NCI-H446 treated with DMSO at 0.1 percent for 48 hours (cell line): Measurements from ENCODE around the gene RAET1L.
"Not testable (repeated sequence)": the region's sequence is repeated elsewhere in the genome, so short reads cannot be mapped to it uniquely, and the experiment has no call there.

Source experiments
- DNase-seq: peaks from one replicate; lab custom pipeline; 2025; lab: John Stamatoyannopoulos, UW

RAET1L gene

DNA sequence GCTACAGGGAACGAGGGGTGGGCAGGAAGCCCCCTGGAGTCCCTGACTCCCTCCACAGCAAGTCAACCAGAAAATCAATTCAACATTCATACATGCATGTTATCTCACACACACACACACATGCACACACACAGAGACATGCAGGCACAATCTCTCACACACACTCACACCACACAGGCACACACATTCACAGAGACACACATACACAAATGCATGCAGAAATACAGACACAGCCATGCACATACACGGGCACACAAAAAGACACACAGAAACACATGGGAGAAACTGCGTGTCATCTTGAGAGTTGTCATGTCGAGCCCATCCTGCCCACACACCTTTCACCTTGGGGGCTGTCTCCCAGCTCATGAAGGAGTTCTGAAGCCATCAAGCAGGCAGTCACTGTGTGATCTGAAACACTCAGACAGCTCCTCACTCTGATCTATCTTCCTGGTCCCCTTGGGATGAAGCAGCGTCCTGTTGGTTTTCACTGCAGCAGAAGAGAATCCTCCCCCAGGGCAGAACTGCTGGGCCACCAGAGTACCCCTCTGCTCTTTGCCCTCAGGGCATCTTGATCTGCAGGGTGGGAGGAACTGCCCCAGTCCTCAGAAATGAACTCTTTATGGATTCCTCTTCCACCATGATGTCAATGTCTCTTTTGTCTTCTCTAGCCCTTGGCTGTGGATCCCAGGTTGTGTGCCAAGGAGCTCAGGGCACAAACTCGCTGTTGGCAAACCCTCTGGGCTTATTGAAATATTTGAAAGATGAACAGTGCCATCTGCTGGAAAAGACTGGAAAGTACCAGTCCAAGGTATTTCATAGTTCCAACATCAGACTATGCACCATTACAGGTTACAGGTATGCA is 8.8 kb downstream of the RAET1L start:
- DNase-seq = peak; percentile 53

DNA sequence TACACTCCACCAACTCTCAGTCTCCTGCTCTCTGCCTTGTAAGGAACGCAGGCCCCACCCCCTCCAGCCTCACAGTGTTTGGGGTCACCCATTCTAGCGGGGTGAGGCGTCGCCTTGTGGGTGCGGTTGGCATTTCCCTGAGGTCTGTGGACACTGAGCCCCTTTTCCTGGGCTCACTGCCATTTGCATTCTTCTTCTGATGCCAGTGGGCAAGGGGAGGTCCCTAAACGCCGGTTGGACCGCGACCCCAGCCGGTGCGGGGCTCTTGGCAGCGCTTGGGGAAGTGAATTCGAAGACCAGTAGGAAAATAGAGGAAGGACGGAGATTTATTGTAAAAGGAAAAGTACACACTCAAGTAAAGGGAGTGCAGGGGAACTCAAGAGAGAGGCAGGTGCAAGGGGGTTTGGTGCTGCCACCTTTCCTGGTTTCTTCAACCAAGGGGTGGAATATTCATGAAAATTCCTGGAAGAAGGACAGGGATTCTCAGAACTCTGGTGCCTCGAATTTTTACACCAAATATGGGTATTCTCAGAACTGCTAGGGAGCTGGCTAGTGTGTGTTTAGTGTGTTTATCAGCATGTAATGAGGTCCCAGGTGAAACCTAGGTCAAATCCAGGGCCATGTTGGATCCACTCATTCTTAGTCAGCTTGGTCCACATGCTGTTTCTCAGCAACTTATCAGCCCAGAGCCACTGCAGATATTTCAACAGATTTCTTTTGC is 9.9 kb downstream of the RAET1L start:
- not testable (repeated sequence) for DNase-seq

DNA sequence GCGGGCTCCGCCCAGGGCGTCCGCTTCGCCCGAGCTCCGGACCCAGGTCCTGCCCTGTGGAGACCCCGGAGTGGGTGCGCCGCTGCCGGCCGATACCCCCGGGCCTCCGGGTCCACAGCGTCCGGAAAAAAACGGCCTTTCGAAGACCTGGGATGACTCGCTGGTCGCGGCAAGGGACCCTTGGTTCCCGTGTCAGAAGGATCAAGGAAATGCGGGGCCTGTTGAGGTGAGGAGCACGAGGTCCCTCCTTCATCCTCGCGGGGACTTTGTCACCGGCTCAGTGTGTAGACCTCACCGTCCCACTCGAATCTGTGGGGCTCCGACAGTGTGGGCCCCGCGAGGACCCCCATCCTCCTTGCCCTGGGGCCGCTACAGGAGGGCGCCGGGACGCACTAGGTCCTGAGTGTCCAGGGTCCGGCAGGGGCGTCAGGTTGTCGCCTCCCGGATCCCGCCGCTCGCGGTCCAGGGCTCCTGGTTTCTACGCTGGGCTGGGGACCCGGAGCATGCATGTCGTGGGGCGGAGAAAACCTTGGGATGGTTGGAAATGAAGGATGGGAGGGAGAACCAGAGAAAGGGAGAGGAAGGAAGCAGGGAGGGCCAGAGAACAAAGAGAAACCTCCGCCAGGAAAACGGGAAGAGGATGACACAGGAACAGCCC is 10.6 kb downstream of the RAET1L start:
- DNase-seq = not testable (repeated sequence)

DNA sequence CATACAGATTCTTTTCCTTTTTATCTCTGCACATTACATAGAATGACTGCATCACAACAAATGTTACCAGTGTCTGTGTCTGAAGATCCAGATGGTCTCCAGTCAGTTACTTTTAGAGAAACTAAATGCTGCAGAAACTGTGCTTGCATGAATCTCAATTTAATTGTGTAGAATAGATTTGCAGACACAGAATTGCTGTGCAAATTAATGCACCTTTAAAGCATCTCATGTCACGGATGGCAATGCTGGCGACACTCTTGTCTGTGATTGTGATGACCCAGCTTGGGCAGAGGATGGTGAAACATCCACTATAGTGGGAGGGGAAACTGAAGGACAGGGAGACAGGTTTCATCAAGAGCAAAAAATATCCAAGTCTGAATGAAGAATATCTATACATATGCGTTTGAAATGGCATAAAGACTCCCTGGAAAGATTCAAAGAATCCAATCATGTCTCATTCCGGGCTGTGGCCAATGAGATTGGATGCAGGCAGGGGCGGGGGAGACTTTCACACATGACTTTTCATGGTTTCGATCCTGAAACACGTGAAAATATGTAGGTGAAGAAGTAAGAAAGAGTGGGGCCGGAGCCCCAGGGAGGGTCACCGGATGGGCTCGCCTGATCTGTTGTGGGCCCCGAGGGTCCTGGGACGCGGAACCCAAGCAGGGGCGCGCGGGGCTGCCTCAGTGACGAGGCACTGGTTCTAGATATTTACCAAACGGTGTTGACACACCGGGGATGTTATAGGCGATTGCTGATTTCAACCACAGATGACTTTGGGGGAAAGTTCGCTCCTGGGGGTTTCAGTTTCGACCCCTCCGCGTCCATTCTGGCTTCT is 11.3 kb downstream of the RAET1L start:
- DNase-seq = not testable (repeated sequence)

DNA sequence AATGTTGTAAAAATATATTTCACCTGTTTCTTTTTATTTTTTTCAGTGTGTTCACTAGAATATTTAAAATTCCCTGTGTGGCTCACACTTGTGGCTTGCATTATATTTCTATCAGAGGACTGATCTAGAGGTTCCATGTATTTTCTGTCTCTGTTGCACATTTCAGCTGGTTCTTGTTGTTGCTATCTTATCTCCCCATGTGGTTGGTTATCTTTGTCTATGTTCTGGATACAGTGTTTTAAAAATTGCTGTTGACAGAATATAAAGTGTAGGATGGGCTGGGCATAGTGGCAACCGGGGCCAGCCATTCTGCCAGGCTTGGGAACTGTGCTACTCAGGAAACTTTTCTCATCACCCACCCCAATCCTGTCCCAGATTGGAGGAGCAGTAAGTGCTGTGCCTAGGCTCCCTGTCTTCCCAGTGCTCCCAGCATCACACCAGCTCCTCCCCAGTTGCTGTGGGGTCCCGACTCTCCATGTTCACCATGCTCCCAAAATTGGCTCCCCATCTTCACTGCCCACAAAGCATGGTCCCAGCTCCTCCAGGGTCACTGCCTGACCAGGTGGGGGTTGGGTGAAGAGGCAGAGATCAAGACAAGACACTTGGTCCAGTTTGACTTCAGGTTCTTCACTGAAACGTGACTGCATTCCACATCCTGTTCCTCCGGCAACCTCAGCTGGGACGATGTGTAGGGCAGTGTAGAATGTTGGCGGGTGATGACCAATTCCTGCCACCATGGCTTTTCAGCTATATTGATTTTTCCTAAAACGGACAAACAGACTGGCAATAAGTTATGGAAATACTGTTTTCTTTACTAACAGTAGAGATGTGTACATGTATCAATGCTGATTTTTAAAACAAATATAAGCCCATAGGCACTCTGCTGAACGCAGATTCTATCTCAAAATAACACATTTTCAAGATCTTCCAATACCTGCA is 12.2 kb downstream of the RAET1L start:
- DNase-seq = not testable (repeated sequence)

DNA sequence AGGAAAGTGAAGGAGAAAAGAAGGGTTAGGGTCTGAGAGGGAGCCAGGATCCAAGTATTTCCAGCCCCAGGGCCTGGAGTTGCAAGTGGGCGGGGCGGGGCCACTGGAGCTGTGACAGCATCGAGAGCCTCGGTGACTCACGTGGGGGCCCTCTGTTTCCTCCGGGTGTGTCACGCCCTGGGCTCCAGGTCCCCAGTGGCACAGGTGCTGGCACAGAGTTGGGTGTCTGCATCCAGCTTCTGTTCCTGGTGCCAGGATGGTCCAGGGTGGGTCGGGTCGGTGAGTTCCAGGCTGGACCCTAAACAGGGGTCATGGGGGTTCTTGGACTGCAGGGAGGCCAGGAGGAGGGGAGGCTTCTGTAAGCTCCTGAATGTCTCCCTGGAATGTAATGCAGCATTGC is 16.7 kb downstream of the RAET1L start:
- no peak for DNase-seq

DNA sequence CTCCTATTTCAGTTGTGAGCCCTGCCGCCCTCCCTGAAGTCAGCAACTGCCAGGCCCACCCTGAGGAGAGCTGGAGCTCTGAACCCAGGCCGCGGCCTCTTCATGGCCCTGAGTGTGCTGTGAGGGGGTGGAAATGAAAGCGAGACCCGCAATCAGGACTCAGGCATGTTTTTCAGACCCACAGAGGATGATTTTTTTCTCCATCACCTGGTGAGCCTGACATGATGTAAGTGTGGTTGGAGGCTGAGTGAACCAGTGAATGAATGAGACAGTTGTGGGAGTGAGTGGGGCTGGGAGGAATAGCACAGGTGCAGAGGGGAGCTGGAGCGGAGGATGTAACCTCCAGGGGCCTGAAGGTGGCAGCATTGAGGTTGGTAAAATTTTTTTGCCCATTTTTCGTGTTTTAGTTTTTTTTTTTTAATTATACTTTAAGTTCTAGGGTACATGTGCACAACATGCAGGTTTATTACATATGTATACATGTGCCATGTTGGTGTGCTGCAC is 18.3 kb downstream of the RAET1L start:
- DNase-seq = no peak

DNA sequence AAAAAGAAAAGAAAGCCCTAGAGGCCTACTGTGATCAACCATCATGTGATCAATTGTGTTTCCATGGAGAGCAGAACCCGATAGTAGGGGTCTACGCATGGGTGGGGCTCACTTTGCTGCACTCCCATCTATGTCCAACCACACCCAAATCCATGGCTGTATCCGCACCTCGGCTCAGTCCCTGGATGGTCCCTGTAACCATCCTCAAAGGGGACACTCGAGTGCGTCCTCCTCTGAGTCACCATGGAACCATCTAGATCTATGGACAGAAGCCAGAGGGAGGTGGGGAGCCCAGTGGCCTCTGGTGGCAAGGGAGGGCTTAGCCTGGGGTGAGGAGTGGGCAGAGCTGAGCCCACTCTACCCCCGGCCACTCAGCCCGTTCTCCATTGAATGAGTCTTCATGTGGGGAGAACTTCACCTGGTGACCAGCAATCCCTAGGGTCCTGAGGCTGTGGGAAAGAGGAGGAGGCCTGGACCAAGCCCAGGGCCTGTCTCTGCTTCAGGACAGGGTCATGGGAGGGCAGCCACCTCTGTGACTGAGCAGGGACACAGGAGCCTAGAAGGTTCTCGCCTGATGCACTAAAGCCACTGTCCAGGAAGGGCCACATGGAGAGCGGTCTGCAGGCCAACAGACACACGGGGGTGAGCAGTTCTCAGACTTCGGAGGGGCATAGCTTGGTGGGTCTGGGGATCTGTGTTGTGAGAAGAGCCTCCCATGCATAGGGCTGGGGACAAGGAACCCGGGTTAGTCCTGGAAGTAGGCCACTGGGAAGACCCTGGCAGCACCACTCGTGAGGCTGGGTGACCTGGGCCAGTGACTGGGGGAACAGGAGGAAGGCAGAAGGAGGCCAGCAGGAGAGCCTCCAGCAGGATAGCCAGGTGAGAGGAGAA is 19.3 kb downstream of the RAET1L start:
- DNase-seq = no peak

DNA sequence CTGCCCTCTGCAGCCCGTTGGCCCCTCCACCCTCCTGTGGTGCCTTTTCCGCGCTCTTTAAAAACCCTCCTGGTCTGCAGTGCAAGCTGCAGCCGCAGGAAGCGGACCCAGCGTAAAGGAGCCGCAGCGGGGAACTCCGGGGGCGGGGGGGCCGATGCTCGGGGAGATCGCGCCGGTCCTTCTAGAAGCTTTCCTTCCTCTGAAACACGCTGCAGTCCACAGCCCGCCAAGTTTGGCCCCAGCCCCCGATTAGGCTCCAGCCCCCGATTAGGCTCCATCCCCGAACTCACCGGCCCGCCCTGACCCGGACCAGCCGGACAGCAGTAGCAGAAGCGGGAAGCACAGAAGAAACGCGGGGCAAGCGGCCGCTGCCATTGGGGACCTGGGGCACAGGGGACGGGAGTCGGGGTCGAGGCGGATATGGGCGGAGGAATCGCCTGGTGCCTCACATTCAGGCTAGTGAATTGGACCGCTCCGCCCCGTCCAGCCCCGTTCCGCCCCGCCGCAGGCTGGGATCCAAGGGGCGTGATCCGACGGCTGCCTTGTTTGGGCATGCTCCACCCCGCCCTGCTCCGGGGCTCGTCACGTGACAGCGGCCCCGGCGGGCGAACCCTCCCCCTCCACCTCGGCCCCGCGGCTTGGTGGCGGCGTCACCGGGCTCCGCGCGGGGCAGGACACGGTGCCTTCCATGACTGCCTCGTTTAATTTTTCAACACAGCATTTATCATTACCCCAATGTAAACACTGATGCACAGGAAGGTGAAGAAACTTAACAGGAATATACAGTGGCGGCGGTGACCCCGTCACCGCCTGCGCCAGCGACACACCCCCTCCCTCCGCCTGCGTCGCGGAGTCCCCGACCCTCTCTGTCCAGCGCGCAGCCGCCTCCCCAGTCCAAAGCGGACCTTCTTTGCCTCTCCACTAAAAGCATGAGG is 20.3 kb downstream of the RAET1L start:
- DNase-seq = peak; percentile 77

DNA sequence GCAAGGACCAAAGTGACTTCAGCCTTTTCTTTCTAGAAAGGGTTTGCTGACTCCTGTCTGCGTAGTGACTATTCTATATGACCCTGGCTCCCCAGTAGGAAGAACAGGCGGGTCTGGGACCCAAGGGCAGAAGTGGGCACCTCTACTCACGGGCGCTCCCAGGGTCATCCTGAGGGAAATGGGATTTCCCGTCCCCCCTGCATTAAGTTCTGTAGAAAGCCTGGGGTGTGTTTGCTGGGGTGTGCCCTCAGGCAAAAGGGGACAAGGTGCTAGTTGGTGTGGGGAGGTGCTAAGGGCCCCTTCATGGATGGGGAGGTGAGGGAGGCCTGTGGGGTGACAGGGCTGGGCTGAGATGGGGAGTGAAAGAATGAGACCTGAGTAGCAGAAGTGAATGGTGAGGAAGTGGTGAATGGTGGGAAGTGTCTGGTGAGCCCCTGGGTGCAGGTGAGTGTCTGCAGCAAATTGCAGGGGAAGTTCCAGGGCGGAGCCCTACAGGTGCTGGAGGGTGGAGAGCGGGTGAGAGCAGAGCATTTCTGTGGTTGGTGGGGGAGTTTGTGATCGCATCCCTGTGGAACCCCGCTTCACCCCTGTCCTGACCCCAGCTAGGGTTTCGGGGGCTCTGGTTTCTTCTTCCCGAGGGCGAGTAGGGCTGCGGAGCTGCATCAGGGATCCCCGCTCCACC is 21.1 kb downstream of the RAET1L start:
- no peak for DNase-seq

DNA sequence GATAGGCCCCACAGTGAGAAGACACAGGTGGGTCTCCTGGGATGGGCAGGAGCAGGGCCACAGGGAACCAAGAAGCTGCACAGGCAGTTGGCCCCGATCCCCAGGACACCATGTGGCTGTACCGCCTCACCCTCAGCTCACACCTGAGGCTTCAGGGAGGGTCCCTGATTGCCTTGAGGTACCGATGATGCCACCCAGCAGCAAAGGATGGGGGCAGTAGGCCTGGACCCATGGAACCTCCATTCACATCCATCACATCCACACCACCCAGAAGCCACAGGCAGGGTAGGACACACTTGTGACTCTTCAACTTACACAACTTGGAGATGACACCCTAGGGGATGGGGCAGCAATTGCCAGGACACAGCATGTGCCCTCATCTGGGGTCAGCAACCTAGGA is 21.7 kb downstream of the RAET1L start:
- not testable (repeated sequence) for DNase-seq

DNA sequence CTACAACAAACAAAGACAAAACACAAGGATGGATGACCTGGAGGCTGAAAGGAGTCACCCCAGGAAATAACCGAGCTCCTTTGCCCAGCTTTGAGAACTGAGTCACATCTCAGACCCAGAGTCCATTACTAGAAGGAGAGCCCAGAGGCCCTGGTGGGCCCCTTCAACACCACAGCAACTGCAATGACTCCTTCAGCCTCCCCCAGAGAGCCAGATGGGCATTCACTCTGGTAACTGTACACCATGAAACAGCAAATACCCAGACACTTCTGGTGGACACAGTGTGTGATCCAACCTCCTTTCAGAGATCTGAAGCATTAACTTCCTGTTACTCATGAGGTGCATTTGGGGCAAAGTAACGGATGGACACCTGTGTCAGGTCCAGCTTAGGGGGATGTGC is 22.6 kb downstream of the RAET1L start:
- DNase-seq = no peak

DNA sequence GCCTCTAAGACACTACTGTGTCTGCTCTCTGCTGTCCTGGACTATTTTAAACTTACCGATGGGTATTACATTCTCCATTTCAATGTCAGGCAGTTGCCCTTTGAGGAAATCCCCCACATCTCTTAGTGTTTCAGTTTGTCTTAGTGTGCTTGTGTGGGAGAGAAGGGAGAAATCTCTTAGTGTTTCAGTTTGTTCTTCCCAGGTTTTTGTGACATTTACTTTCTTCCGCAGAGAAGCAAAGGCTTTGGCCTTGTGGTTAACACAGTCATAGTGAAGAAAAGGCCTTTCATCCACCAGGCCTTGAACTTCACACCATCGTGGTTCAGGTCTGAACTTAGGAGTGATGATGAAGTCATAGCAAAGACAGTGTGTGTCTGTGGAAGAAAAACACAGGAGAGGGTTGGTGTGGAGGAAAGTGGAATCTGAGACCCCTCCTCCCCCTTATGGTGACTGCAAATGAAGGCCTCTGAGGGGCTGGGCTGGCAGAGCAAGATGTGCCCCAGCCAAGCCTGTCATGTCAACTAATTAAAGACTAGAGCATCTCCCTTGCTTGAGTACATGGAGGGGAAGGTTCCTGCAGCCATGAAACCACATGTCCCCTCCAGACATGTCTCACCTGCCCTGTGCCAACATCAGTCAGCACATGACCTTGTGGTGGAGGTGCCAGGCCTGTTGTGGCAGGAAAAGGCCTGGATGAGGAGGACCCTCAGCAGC is 23.9 kb downstream of the RAET1L start:
- no peak for DNase-seq

DNA sequence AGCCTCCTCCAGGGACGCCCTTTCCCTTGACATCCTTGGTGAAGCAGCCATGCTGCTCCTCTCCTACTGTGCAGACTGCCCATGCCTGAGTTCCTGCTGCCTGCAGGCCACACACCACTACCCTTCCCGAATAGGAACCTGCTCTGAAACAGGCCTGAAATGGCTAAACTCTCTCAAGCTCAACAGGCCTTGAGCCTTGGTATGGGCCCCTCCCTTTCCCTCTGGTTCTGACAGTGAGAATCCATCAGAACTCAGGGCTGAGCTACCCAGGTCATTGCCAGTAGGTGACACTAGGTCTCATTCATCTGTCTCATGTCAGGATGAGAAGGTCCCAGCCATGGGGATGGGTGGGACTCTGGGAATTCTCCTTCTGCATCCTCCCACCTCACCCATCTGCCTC is 25.7 kb downstream of the RAET1L start:
- DNase-seq = no peak

DNA sequence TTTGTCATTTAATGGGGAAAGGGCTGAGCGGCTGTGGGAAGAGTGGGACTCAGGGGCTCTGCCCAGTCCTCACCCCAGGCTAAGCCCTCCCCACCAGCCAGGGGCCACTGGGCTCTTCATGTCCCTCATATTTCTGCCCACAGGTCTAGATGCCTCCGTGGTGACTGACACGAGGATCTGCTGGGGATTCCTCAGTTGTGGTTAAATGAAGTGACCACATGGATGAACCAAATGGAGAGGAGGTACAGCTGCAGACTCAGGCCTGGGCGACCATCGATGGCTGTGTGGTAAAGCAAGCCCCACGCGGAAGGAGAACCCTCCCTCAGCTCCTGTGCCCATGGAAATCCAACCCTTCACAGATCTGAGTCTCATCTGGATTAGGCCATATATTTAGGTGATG is 29.4 kb downstream of the RAET1L start:
- no peak for DNase-seq

DNA sequence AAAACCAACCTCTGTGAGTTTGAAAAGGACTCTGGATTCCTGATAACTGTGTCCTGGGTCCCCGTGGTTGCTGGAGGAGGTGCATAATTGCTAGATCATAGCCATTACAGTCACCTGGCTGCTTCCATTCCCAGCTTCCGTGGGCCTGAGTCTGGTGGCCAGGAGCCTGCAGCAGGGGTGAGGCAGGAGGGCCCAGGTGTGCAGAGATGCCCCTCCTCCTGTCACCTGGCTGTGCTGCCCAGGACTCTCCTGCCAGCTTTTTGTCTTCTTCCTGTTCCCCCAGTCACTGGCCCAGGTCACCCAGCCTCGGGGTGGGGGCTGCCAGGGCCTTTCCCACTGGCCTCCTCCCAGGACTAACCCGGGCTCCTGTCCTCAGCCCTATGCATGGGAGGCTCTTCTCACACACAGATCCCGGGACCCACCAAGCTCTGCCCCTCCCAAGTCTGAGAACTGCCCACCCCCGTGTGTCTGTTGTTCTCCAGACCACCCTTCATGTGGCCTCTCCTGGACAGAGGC is 30.0 kb downstream of the RAET1L start:
- DNase-seq = no peak

DNA sequence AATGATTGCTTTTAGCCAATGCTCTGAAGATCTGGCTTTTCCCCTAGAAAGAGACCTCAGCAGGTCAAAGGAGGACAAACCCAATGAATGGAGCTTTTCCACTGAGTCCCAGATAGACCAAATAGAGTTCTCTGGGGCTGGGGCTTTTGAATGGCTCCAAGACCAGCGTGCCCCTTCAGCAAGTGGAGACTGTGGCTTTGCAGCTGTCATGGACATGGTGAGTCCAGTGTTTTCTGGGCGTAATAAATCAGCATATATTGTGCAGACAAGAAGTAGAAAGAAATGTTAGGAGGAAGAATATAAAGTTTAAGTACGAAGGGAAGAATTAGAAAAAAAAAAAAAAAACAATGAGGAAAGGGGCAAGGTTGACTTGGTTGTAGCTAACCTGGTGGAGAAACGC is 33.5 kb downstream of the RAET1L start:
- no peak for DNase-seq
